GM18870 (cell line): ENCODE results near the gene WDR45B.

Experiments used
- ATAC-seq: cut with Tn5 transposase; IDR thresholded peaks from one replicate; pipeline ENCODE4 v1.9.1; 2021; ENCODE audit warnings: moderate library complexity; ENCODE audit not compliant: unreplicated experiment

Gene WDR45B

DNA sequence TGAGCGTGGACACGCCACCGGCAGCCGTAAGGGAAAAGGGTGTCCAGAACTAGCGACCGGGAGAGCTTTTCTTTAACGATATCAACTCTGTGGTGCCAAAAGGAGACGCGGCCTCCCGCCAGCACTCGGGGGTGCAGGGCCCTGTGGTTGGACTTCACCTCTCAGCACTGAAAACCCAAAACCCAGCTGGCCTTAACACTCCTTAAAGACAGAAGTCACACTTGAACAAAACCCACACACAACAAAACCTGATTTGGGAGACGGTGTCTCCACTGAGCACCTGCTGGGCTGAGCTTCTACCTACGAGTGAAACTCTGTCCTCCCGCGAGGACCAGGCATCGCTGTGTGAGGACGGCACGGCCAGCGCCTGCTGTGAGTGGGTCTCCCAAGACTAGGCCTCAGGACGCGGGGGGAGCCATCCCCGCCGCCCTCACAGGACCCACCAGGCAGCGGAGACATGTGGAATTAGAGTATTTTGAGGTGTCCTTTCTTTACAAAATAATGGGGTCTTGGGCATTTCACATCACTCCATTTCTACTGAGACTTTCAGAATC is 46.7 kb downstream of the WDR45B start:
- ATAC-seq: no peak

DNA sequence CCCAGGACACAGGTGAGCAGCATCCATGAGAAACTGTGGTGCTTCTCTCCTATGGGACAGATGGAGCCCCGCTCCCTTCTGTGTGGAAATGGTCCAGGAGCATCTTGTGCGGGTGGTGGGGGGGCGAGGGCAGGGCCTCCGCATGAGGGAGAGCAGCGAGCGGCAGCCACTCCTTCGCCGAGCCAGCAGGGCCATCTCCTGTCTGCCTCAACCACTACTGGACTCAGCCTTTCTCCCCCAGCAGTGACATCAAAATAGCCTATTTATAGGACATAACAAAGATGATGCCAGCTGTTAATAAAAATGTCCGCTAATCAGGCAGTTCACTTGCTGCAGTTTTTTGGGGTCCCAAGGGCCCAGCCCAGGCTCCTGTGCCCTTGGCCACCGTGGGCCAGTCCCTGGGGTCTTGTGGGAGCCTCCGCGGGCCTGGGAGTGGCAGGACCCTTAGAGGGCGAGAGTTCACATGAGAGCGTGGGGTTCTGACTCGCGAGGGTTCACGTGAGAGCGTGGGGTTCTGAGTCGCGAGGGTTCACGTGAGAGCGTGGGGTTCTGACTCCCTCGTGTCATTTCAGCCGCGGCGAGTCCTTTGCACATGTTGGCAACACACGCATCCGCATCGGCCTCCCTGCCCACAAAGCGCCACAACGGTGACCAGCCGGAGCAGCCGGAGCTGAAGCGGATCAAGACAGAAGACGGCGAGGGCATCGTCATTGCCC is 47.4 kb downstream of the WDR45B start:
- ATAC-seq: no peak

DNA sequence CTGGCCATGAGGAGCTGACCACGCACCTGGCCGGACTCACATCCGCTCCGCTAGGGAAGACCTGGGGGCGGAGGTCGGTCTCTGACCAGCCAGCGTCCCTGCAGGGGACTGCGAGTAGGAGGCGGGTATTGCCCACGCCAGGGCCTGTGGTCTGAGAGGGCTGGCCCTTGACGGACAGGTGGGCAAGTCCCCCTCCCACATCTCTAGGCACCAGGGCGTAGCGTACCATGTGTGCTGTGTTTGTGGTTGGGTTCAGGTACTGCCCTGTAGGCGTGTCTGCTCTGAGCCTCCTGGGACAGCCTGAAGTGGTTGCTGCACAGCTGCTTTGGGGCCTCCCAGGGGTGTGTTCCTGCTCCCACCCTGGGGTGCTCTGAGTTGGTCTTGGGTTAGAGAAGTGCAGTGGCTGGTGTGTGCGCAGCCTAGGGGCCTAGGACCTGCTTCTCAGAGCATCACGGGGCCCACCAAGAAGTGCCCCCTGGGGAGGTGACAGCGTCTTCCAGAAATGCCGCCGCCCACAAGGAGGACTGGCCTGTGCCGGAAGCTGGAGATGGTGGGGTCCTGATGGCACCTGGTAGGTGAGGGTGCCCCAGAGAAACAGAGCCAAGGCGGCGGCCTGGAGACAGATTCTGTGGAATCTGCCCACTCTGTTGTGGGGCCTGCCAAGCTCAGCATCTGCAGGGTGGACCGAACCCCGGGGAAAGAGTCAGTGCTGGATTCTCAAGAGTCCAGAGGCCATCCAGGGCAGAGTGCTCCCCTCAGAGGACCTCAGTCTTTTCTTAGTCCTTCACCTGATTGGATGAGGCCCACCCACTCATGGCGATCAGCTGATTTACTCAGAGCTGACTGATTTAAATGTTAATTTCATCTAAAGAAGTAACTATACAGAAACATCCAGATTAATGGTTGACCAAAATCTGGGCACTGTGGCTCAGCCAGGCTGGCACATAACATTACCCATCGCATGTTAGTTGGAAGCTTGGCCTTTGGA is 48.3 kb downstream of the WDR45B start:
- ATAC-seq: no peak

DNA sequence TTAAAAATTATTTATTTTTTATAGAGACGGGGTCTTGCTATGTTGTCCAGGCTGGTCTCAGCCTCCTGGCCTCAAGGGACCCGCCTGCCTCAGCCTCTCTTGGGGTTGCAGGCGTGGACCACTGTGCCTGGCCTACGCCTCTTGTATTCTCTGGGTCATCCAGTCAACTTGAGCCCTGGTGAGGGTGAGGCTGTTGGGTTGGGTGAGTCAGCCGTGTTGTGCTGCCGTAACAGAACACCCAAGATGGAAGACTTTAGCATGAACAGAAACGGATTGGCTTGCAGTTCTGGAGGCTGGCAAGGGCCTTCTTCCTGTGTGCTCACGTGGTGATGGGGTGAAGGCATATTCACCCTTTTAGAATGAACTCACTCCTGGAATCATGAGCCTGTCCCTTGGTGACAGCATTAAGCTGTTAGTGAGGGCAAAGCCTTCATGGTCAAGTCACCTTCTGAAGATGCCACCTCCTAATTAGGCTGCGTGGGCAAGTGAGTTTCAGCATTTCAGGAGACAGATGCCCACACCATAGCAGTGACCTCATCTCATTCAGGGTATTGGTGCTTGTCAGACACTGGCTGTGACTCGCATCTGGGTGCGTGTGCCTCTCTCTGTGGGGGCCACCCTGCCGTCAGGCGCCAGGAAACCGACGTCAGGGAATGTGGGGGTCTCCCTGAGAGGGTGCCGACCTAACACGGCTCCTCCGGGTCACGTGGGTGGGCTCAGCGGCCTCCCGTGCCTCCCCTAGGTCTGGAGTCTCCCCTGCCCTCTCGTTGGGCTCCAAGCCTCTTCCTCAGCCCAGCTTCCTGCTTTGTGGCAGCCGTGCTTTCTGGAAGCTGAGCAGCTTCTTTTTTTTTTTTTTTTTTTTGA is 49.8 kb downstream of the WDR45B start:
- ATAC-seq: no peak

DNA sequence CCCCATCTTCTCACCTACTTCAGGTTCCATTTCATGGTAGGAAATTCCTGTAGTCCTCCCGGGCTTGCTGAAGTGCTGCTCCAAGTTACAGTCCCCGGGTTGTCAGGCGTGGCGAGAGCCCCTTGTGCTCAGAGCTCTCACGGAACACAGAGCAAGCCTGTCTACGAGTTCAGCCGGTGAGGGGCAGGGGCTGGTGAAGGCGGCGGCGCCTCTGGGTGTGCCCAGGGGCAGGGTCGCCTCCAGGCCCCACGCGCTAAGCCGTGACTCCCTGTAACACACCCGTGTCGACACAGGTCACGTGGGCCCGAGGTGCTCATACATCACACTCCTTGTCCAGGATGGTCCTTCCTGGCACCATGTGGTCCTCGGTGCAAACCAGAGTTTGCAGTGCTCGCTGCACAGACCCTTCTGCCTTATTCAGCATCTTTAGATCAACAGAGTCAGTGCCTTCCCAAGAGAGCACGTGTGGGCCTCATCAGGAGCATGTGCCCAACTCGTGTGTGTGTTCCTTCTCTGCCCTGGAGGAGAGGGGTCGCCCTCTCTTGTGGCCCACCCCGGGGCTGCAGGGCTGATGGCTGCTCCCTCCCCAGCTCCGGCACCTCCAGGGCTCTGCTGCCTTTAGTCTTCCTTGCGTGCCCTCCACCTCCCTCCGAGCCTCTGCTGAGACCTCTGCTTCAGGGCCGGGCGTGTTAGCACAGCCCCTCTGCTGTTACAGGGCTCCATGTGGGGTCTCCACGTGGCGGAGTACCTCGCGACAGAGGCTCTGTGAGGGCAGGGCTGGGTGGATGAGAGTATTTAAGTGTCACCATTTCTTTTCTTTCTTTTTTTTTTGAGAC is 51.2 kb downstream of the WDR45B start:
- ATAC-seq: no peak

DNA sequence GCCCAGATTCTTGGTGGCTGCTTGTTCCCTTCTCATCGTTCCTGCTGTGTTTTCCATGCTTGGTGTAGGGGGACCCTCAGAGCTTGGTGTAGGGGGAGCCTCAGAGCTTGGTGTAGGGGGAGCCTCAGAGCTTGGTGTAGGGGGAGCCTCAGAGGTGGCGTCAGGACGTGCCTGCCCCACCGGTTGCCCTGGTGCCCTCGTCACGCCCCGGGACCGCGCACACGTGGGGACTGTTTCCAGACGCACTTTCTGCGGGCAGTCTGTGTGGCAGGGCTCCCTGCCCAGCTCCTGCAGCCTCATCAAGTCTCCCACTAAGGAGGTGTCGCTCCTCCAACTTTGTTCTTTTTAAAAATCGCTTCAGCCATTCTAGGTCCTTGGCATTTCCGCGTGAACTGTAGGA is 51.9 kb downstream of the WDR45B start:
- no peak for ATAC-seq

DNA sequence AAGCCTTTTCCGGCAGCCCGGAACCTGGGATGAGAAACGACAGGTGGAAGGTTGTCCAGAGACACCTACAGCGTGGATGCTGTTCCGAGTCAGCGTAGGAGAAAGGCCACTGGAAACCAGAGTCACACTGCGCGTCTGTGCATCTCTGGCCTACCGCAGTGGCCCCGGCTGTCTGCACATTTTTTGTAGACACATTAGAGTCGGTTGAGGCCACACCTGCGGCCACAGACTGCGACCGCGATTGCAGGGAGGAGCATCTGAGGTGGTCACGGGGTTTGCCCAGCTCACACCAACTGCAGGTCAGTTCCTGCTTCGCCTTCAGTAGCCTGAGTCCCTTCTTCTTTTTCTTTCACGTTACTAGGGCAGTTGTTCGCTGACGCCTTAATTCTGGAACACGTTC is 52.4 kb downstream of the WDR45B start:
- no peak for ATAC-seq

DNA sequence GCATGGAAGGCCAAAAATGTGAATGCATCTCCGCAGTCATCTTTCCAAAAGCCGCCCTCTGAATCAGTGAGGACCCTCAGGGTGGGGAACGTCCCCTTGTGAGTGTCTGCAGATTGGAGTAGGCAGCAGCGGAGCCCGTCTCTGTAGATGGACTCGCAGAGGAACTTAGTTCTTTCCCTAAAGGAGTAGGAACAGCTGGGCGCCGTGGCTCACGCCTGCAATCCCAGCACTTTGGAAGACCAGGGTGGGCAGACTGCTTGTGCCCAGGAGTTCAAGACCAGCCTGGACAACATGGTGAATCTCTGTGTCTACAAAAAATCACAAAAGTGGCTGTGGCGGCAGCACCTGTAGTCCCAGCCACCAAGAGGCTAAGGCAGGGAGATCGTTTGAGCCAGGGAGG is 53.7 kb downstream of the WDR45B start:
- no peak for ATAC-seq

DNA sequence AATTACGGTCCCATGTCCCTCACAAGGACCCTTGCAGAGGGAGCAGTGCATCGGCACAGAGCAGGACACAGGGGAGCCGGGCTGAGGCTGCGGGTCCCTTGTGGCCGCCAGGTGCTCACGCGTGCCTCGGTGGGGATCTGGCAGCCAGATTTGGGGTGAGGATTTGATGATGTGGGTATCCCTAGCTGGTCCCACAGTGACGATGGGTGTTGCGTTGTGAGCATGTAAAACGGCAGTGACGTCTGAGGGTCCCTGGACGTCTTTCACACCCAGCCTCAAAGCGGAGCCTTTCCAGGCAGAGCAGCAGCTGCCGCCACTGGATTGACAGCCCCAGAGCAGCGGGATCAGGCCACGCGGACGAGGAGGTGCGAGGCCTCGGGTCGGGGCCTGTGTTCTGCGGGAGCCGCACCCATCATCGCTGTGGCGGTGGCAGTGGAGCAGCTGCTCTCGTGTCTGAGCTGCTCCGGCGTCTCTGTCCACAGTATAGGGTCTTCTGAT is 54.6 kb downstream of the WDR45B start:
- ATAC-seq: no peak

DNA sequence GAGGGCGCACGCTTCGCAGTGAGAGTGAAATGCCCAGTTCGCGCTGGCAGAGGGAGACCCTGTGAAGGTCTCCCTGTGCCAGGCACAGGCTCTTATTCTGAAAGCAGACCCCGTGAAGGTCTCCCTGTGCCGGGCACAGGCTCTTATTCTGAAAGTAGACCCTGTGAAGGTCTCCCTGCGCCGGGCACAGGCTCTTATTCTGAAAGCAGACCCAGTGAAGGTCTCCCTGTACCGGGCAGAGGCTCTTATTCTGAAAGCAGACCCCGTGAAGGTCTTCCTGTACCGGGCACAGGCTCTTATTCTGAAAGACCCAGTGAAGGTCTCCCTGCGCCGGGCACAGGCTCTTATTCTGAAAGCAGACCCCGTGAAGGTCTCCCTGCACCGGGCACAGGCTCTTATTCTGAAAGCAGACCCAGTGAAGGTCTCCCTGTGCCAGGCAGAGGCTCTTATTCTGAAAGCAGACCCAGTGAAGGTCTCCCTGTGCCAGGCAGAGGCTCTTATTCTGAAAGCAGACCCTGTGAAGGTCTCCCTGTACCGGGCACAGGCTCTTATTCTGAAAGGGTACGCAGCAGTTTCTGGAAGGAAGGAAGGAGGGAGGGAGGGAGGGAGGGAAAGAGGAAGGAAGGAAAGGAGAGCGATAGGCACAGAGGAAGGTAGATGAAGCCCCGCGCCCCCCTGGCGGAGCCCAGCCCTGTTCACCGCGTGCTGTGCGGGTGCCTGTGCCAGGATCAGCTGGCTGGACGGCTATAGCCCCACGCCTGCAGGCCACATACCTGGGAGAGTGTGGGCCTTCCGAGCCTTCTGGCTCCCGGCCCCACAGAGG is 55.3 kb downstream of the WDR45B start:
- ATAC-seq: no peak

DNA sequence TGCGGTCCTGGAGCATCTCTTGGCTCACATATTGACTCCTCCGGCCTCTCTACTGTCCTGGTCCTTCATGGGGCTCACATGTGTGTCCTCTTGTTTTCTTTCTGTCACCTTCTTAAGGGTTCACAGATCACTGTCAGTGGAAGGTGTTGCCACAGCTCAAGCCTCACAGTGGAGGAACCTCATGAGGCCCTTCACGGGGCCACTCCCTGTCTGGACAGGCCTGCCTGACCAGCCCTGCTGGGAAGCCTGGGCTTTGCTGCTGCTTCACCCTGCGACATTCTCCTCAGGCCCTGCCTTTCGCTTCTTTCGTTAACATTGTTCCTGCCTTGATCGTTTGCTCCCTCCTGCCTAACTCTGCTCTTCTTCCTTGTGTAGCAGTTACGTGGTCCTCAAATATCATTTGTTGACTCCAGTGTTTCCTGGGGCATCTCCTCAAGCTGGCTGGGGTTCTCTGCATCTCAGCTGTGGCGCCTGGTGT is 55.9 kb downstream of the WDR45B start:
- ATAC-seq: no peak

DNA sequence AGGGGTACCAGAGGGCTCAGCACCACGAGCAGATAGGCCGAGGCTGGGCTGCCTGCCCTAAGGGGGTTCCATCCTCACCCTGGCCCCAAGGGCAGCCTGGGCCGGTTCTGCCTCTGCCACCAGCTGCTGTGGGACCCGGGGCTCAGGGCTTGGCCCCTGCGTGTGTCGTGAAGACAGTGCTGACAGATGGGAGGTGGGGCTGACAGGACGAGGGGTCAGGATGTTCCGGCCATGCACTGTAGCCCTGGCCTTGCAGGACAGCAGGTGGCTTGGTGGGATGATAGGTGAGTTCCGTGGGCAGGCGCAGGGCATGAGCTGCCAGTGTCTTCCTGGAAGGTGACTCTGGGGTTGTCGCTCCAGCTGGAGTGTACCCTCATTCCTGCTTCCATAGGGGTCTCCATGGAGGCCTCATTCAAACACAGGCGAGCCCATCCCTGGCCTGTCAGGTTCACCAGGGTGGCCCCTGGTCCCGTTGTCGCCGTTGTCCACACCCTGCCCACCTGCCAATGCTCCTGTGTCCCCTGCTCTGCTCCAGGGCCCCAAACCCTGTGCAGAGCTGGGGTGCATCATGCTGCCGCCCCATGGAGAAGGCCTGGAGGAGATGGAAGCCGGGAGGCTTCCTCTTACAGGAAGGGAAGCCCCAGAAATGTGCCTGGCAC is 57.2 kb downstream of the WDR45B start:
- ATAC-seq: no peak

DNA sequence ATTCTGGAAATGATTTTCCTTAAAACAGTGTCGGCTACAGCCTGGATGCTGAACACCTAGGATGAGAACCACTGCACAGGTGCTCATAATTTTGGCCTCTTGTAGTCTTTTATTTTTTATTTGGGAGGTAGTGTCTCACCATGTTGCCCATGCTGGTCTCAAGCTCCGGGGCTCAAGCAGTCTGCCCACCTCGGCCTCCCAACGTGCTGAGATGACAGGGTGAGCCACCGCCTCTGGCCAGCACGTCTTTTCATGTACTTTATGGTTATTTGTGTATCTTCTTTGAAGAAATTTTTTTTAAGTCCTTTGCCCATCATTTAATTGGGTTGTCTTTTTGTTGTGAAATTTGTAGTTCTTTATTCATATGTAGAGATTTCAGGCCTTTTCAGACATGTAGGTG is 58.0 kb downstream of the WDR45B start:
- no peak for ATAC-seq

DNA sequence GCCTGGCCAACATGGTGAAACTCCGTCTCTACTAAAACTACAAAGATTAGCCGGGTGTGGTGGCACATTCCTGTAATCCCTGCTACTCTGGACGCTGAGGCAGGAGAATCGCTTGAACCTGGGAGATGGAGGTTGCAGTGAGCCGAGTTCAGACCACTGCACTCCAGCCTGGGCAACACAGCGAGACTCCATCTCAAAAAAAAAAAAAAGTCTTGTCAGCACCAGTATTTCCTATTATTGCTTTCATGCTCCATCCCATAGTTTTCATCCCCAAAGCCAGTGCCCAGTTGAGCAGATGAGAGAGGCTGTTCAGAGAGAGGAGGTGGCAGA is 58.4 kb downstream of the WDR45B start:
- no peak for ATAC-seq

DNA sequence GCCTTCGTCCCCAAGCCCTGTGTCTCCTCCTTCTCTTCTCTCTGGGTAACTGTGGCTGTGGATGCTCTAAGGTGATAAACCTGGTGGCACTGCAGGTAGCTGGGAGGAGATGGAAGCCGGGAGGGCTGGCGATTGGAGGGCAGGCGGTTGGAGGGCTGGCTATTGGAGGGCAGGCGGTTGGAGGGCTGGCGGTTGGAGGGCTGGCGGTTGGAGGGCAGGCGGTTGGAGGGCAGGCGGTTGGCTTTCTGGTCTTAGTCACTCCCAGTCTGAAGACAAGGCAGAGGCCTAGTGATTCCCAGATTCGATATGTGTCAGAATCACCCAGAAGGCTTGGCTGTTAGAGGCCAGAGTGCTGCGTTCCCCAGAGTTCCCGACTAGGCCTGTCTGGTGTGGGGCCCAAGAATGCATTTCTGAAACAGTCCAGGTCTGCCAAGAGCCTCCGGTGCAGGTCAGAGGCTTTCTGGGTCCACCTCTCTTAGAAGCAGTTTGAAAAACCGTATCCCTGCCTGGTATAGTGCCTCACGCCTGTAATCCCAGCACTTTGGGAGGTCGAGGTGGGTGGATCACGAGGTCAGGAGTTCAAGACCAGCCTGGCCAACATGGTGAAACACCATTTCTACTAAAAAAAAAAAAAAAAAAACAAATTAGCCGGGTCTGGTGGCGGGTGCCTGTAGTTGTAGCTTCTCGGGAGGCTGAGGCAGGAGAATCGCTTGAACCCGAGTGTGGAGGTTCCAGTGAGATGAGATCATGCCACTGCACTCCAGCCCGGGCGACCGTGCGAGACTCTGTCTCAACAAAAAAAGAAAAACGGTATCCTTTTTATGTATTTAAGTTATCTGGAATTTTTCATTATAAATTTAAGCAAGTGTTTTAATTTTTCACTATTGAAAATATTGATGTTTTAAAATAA is 59.7 kb downstream of the WDR45B start:
- no peak for ATAC-seq

DNA sequence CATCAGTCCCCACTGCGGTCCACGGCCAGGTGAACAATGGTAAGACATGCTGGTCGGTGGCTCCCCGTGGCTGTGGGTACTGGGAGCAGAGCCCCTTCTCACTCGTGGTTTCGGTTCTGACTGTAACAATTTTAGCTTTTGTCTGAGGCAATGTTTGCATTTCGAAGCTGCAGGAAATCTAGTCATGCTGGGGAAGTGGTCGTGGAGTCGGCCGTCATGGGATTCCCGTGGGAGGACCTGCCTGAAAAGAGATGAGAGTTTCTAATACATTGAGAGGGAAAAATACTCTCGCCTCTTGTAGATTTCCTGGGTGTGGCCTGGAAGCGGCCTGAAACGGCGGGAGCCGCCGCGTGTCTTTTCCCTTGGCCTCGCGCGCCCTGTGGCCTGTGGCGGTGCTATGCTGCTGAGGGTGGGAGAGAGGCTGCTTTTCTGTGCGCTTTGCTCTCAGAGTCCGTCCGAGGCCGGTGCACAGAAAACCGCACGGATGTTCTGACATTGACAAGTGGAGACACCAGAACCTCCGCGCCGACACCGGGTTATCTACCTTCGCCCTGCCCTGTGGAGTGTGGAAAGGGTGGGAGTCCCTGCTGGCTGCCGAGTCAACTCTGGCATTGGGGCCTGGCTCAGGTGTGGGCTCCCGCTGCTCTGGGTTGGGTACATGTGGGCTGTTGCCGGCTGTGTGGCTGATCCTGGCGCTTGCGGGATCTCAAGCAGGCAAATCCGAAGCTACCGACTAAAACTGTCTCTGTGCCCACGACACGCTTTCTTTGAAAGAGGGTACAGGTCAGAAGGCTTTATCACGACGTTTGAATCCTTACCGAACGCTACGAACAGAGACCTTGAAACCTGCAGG is 60.8 kb downstream of the WDR45B start:
- no peak for ATAC-seq
